ENCODE measurements around the gene KRCC1. TPM values are rescaled to one million over a fixed set of nuclear protein-coding genes. Genes with fewer than 3 reads are reported as not detected.

Gene KRCC1
- total RNA-seq: 11.6 TPM

DNA sequence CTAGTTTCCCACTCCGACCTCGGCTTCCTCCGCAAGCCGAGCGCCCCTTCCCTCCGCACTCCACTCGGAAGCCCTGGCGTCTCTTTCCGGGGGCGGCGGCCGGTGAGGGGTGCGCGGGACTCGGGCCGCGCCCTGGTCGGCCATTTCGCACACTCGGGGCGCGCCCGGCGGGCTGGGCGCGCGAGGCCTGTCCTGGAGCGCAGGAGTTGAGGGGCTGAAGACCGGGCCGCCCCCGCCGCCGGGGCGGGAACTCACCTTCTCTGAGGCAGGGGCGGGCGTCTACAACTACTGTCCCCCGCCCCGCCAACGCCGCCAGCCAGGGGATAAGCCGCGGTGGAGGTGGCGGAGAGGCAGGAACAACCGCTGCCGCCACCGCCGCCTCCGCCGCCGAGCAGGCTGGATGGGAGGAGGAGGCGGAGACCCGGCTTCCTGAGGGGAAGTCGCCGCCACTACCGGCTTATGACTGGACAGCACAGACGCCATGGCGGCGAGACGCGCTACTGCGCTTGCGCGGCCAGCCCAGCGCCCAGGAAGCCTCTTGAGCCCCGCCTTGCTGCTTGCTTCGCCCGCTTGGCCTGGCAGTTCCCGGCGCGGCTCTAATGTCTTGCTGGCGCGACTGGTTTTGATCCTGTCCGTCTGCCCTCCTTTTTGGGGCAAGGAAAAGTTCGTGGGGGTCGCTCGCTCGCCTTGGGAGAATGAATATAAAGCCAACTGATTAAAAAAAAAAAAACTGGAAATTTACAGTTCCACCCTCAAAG is at the start of gene KRCC1:
TSS of gene KRCC1 (minus strand) at position 413 of the 758 bp plus-strand sequence. CDS start 27,220 bp downstream, outside the sequence.

DNA sequence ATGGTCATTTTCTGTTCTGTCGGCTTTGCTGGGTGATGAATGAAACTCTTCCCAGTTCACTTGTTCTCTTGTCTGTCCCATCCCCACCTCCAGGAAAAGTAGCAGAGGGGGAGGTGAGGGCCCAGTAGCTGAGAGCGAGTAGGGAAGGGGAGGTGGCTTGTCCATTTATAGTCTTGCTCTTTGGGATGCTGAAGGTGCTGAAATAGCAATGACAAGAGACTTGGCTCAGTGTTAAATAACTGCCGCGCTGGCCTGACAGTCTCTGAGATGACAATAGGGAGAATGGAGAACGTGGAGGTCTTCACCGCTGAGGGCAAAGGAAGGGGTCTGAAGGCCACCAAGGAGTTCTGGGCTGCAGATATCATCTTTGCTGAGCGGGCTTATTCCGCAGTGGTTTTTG is 12.0 kb upstream of the KRCC1 start, which contains the start of gene SMYD1:
TSS of gene SMYD1 (plus strand) at position 228 of the 400 bp plus-strand sequence. CDS start at position 268, 40 bp downstream.

DNA sequence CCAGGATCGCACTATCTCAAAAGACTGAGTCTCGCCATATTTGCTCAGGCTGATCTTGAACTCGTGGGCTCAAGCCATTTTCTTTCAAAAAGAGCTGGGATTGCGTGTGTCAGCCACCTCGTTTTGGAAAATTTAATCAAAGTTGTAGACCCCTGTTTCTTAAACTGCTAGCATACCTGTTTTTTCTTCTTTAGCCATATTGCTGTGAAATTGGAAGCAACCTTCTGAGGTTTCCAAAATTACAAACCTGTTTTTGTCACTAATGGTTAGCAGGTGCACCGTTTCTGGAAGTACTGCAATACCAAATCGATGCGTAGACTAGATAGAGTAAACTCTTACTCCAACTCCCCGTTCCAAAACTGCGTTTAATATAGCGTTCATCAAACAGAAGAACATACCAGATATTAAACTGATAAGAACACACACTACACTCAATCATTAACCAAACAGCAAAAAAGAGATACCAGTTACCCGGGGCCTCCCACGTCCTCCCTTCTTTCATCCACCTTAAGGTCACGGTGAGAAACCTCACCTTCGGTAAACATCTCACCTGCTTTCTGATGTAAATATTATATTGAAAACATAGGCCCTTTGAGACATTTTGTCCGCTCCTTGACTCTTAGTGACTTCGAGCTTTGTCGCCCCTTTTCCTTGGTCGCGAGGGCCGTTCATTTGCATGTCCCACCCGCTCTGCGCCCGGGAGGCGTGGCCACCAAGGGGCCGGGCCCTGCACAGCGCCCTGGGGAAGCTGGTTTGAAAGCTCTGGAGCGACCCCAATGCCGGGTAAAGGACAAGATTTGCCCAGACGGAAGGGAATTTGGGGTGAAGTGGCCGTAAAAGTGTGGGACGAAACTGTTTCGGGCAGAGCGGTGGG is 39.3 kb downstream of the KRCC1 start, which contains the start of gene RNU2-63P:
TSS of gene RNU2-63P (minus strand) at position 462 of the 874 bp plus-strand sequence.

Small RNA genes within 50 kb of the gene (small RNA-seq; reads per million reads assigned to genes)
- gene MIR4780 (ENCODE audit: low replicate concordance) (not detected), gene RNU2-63P (ENCODE audit: low replicate concordance) (1.3 reads per million, percentile 74 among the genes with 10 or more reads in this experiment)

Other genes starting within 250 kb of the KRCC1 start
- gene RGPD2, start 230.0 kb downstream of the KRCC1 start, total RNA-seq: 2.5 TPM
- gene RNU2-63P, start 39.2 kb downstream of the KRCC1 start, total RNA-seq: not detected
- not detected for gene SMYD1, start 12.0 kb upstream of the KRCC1 start, total RNA-seq
- not detected for gene FABP1, start 72.3 kb upstream of the KRCC1 start, total RNA-seq
- 3.8 TPM for gene THNSL2, start 114.6 kb upstream of the KRCC1 start, total RNA-seq

Data from parietal lobe (tissue), 2 donors.